H9 (cell line): ENCODE data around the gene MALL. TPM values are rescaled to one million over a fixed set of nuclear protein-coding genes. Genes with fewer than 3 reads are reported as not detected.
"Not testable (repeated sequence)": the region's sequence is repeated elsewhere in the genome, so short reads cannot be mapped to it uniquely, and the experiment has no call there.

Source experiments
- DNase-seq: peaks from one replicate; pipeline ENCODE4 v3.0.0-alpha.2; 2017
- H2AFZ ChIP-seq: one replicate; pipeline ENCODE4 v1.6.1; 2013; ENCODE audit warnings: mild to moderate bottlenecking, low read length, control low read depth, moderate library complexity
- H2AK5ac ChIP-seq: 2 replicates; pipeline ENCODE4 v1.6.1; 2013; ENCODE audit warnings: low read length, control low read depth, mixed read lengths; ENCODE audit not compliant: insufficient read length
- H2BK120ac ChIP-seq: one replicate; pipeline ENCODE4 v1.6.1; 2013; ENCODE audit warnings: low read depth, mild to moderate bottlenecking, low read length, control low read depth, inconsistent platforms; ENCODE audit not compliant: poor library complexity, severe bottlenecking
- H2BK12ac ChIP-seq: 2 replicates; pipeline ENCODE4 v1.6.1; 2013; ENCODE audit warnings: low read length, control low read depth, mixed read lengths, low read depth; ENCODE audit not compliant: insufficient read length
- H2BK15ac ChIP-seq: 2 replicates; pipeline ENCODE4 v1.6.1; 2013; ENCODE audit warnings: low read depth, low read length, control low read depth
- H2BK20ac ChIP-seq: one replicate; pipeline ENCODE4 v1.6.1; 2013; ENCODE audit warnings: low read depth, mild to moderate bottlenecking, low read length, control low read depth, inconsistent platforms; ENCODE audit not compliant: poor library complexity, severe bottlenecking
- H2BK5ac ChIP-seq: 2 replicates; pipeline ENCODE4 v1.6.1; 2013; ENCODE audit warnings: low read length, control low read depth, mixed read lengths; ENCODE audit not compliant: insufficient read length
- H3K14ac ChIP-seq: 2 replicates; pipeline ENCODE4 v1.6.1; 2013; ENCODE audit warnings: low read length, control low read depth; ENCODE audit not compliant: insufficient read depth
- H3K18ac ChIP-seq: 2 replicates; pipeline ENCODE4 v1.6.1; 2013; ENCODE audit warnings: low read depth, mild to moderate bottlenecking, mixed read lengths, low read length, control low read depth; ENCODE audit not compliant: insufficient read length
- H3K23ac ChIP-seq: 2 replicates; pipeline ENCODE4 v1.6.1; 2013; ENCODE audit warnings: low read length, control low read depth, mixed read lengths, low read depth; ENCODE audit not compliant: insufficient read length
- H3K23me2 ChIP-seq: 2 replicates; pipeline ENCODE4 v1.6.1; 2013; ENCODE audit warnings: low read depth, mild to moderate bottlenecking, mixed read lengths, low read length, control low read depth; ENCODE audit not compliant: insufficient read length, poor library complexity, severe bottlenecking
- H3K27ac ChIP-seq: 2 replicates; pipeline ENCODE4 v1.5.1; 2013; ENCODE audit warnings: low read length, control low read depth, mixed read lengths, low read depth; ENCODE audit not compliant: insufficient read length
- H3K27me3 ChIP-seq: 2 replicates; pipeline ENCODE4 v1.6.1; 2013; ENCODE audit warnings: low read length, control low read depth, inconsistent platforms; ENCODE audit not compliant: insufficient read depth
- H3K4ac ChIP-seq: 2 replicates; pipeline ENCODE4 v1.6.1; 2013; ENCODE audit warnings: low read depth, mild to moderate bottlenecking, control low read depth, inconsistent platforms, low read length, moderate library complexity
- H3K4me1 ChIP-seq: 2 replicates; pipeline ENCODE4 v1.6.1; 2013; ENCODE audit warnings: low read length, control low read depth, inconsistent platforms; ENCODE audit not compliant: insufficient read depth
- H3K4me2 ChIP-seq: 2 replicates; pipeline ENCODE4 v1.6.1; 2013; ENCODE audit warnings: low read length, control low read depth, mixed read lengths; ENCODE audit not compliant: insufficient read length, insufficient read depth
- H3K56ac ChIP-seq: 2 replicates; pipeline ENCODE4 v1.6.1; 2013; ENCODE audit warnings: low read depth, mild to moderate bottlenecking, mixed read lengths, low read length, control low read depth; ENCODE audit not compliant: insufficient read length
- H3K79me1 ChIP-seq: 2 replicates; pipeline ENCODE4 v1.6.1; 2013; ENCODE audit warnings: low read depth, mild to moderate bottlenecking, moderate library complexity, low read length, control low read depth, inconsistent platforms; ENCODE audit not compliant: insufficient read depth, poor library complexity, severe bottlenecking
- H3K79me2 ChIP-seq: 2 replicates; pipeline ENCODE4 v1.6.1; 2013; ENCODE audit warnings: low read length, control low read depth, inconsistent platforms; ENCODE audit not compliant: insufficient read depth
- H3K9ac ChIP-seq: 2 replicates; pipeline ENCODE4 v1.6.1; 2013; ENCODE audit warnings: low read length, control low read depth, mixed read lengths; ENCODE audit not compliant: insufficient read length; ENCODE audit errors: extremely low read depth
- H3K9me3 ChIP-seq: one replicate; pipeline ENCODE4 v1.6.1; 2013; ENCODE audit warnings: low read depth, low read length, inconsistent platforms; ENCODE audit not compliant: control insufficient read depth
- H3T11ph ChIP-seq: one replicate; pipeline ENCODE4 v1.6.1; 2013; ENCODE audit warnings: mild to moderate bottlenecking, low read length, control low read depth, inconsistent platforms
- H4K20me1 ChIP-seq: one replicate; pipeline ENCODE4 v1.6.1; 2013; ENCODE audit not compliant: control insufficient read depth, insufficient read length, insufficient read depth
- H4K5ac ChIP-seq: 2 replicates; pipeline ENCODE4 v1.6.1; 2013; ENCODE audit warnings: low read depth, mild to moderate bottlenecking, mixed read lengths, low read length, control low read depth; ENCODE audit not compliant: insufficient read length
- H4K8ac ChIP-seq: replicated peaks from 2 replicates; pipeline ENCODE4 v1.6.1; 2013; ENCODE audit warnings: low read length, control low read depth, mixed read lengths, low read depth; ENCODE audit not compliant: insufficient read length
- H4K91ac ChIP-seq: 2 replicates; pipeline ENCODE4 v1.6.1; 2013; ENCODE audit warnings: low read depth, mild to moderate bottlenecking, moderate library complexity, mixed read lengths, low read length, control low read depth; ENCODE audit not compliant: insufficient read length
- H3K27ac Mint-ChIP-seq, 3 experiments: 2 replicates in 2 of 3; 3 replicates in 1 of 3; pipeline ENCODE4 v1.8.0; 2020 to 2021; ENCODE audit warnings: mixed read lengths in 3 of 3, mild to moderate bottlenecking in 1 of 3, moderate library complexity in 1 of 3
- H3K27me3 Mint-ChIP-seq: 2 replicates; pipeline ENCODE4 v1.8.0; 2021; ENCODE audit warnings: low read depth, mild to moderate bottlenecking, moderate library complexity, mixed read lengths
- H3K36me3 Mint-ChIP-seq, 3 experiments: 2 replicates in 2 of 3; 3 replicates in 1 of 3; pipeline ENCODE4 v1.8.0; 2020 to 2021; ENCODE audit warnings: low read depth in 3 of 3, mixed read lengths in 3 of 3; ENCODE audit not compliant: insufficient read depth in 1 of 3
- H3K4me1 Mint-ChIP-seq, 2 experiments: 2 replicates each; pipeline ENCODE4 v1.8.0; 2020; ENCODE audit warnings: mixed read lengths in 2 of 2
- H3K4me3 Mint-ChIP-seq, 2 experiments: 2 replicates in 1 of 2; 3 replicates in 1 of 2; pipeline ENCODE4 v1.8.0; 2020 to 2021; ENCODE audit warnings: mild to moderate bottlenecking in 2 of 2, mixed read lengths in 2 of 2, moderate library complexity in 1 of 2
- H3K9me3 Mint-ChIP-seq, 2 experiments: 2 replicates in 1 of 2; 3 replicates in 1 of 2; pipeline ENCODE4 v1.8.0; 2020; ENCODE audit warnings: mild to moderate bottlenecking in 2 of 2, mixed read lengths in 2 of 2, moderate library complexity in 1 of 2
- WGBS: extraction: QIAGEN DNeasy Blood & Tissue Kit; methylation state at CpG from one replicate; pipeline ENCODE4 v1.1.7; 2013; ENCODE audit warnings: missing lambda C conversion rate, low lambda C conversion rate, mixed read lengths; ENCODE audit not compliant: insufficient read length; ENCODE audit errors: extremely low coverage; 5-methylcytosine and 5-hydroxymethylcytosine counted together
- total RNA-seq: library from RNA; stranded (reverse); gene quantifications from 2 replicates; pipeline ENCODE4 v1.2.1, GENCODE V29; 2021

Gene MALL
- total RNA-seq, 1 experiment from 2014 or later, result 5.0 TPM

GRCh38 chr2:110083757-110084156 is 31.9 kb downstream of the MALL start:
- H3K14ac ChIP-seq, H4K5ac ChIP-seq, H2BK5ac ChIP-seq, H3K4ac ChIP-seq, H2BK120ac ChIP-seq, H3K23ac ChIP-seq, H3K27ac Mint-ChIP-seq, H2AFZ ChIP-seq, DNase-seq, H3K9me3 Mint-ChIP-seq, H3K4me1 ChIP-seq, H3K27me3 ChIP-seq, H3K27ac ChIP-seq, H2BK20ac ChIP-seq, H2BK12ac ChIP-seq, H3K9ac ChIP-seq, H3K27me3 Mint-ChIP-seq, H3K18ac ChIP-seq, H3K4me1 Mint-ChIP-seq, H3K9me3 ChIP-seq, H3K56ac ChIP-seq, H3K4me3 Mint-ChIP-seq, H2AK5ac ChIP-seq, H3K23me2 ChIP-seq, H3K79me2 ChIP-seq, H3K79me1 ChIP-seq, H2BK15ac ChIP-seq, H3K36me3 Mint-ChIP-seq, H3T11ph ChIP-seq, H4K8ac ChIP-seq, H4K20me1 ChIP-seq, H4K91ac ChIP-seq, H3K4me2 ChIP-seq: not testable (repeated sequence)
- WGBS, result no CpG with 5 or more reads among the region's 2 CpGs

- H3K79me1 ChIP-seq, H2AK5ac ChIP-seq, H3K14ac ChIP-seq, H2BK120ac ChIP-seq, H3K18ac ChIP-seq, H3K4me2 ChIP-seq, H3K9ac ChIP-seq, H3K4me3 Mint-ChIP-seq, H3K9me3 ChIP-seq, H4K91ac ChIP-seq, H3K79me2 ChIP-seq, H3K27ac Mint-ChIP-seq, H3T11ph ChIP-seq, H3K4me1 ChIP-seq, H2BK15ac ChIP-seq, H2BK5ac ChIP-seq, H3K23me2 ChIP-seq, H3K27me3 Mint-ChIP-seq, H4K5ac ChIP-seq, H3K9me3 Mint-ChIP-seq, DNase-seq, H2BK12ac ChIP-seq, H2AFZ ChIP-seq, H3K56ac ChIP-seq, H4K20me1 ChIP-seq, H3K36me3 Mint-ChIP-seq, H3K4me1 Mint-ChIP-seq, H4K8ac ChIP-seq, H3K27me3 ChIP-seq, H3K27ac ChIP-seq, H3K4ac ChIP-seq, H3K23ac ChIP-seq, H2BK20ac ChIP-seq: not testable (repeated sequence)
- no CpG with 5 or more reads among the region's 8 CpGs for WGBS
Observed at GRCh38 chr2:110083162-110083561, 32.5 kb downstream of the MALL start.
